Cerebellar nuclear complex (tissue), 1 donor: ENCODE measurements around the gene C20orf144.

Experiments used
- DNase-seq, 2 experiments: peaks; one replicate each; lab custom pipeline; 2025; lab: John Stamatoyannopoulos, UW

Gene C20orf144

GRCh38 chr20:33650111-33650752 lies 11.9 kb upstream of the C20orf144 start:
- no peak for DNase-seq

GRCh38 chr20:33650753-33651561 lies 11.2 kb upstream of the C20orf144 start:
- DNase-seq: no peak

GRCh38 chr20:33651562-33652048 lies 10.5 kb upstream of the C20orf144 start:
- DNase-seq: no peak

GRCh38 chr20:33653218-33653899 lies 8.8 kb upstream of the C20orf144 start:
- no peak for DNase-seq

- no peak for DNase-seq
These were observed 8.1 kb upstream of the C20orf144 start for GRCh38 chr20:33653900-33654596.

- no peak for DNase-seq
These were observed 7.4 kb upstream of the C20orf144 start for GRCh38 chr20:33654680-33655161.

GRCh38 chr20:33655164-33655563 lies 7.0 kb upstream of the C20orf144 start:
- no peak for DNase-seq

GRCh38 chr20:33656010-33656782 lies 5.9 kb upstream of the C20orf144 start:
- DNase-seq: no peak

- DNase-seq: no peak
These were observed 5.1 kb upstream of the C20orf144 start for GRCh38 chr20:33656783-33657703.

- no peak for DNase-seq
These were observed 4.4 kb upstream of the C20orf144 start for GRCh38 chr20:33657704-33658095.

GRCh38 chr20:33658510-33658909 lies 3.6 kb upstream of the C20orf144 start:
- DNase-seq: no peak

- no peak for DNase-seq
These were observed 3.2 kb upstream of the C20orf144 start for GRCh38 chr20:33658929-33659328.

- no peak for DNase-seq
These were observed 2.6 kb upstream of the C20orf144 start for GRCh38 chr20:33659341-33660034.

- no peak for DNase-seq
These were observed 2.0 kb upstream of the C20orf144 start for GRCh38 chr20:33660035-33660684.

GRCh38 chr20:33660685-33661058 lies 1.5 kb upstream of the C20orf144 start:
- no peak for DNase-seq

- DNase-seq: no peak
These were observed 1.3 kb downstream of the C20orf144 start for GRCh38 chr20:33663161-33664084.

GRCh38 chr20:33664085-33664761 lies 2.1 kb downstream of the C20orf144 start:
- no peak for DNase-seq
